Mucosa of stomach (tissue), 1 donor: ENCODE results near the gene RGS9.

ENCODE experiments used
- H3K27me3 ChIP-seq: one replicate; pipeline ENCODE4 v1.7.0; 2013; ENCODE audit warnings: mild to moderate bottlenecking, low read length; ENCODE audit not compliant: control insufficient read depth, insufficient read depth
- H3K36me3 ChIP-seq: one replicate; pipeline ENCODE4 v1.7.0; 2013; ENCODE audit warnings: low read length; ENCODE audit not compliant: control insufficient read depth, insufficient read depth
- H3K4me1 ChIP-seq: one replicate; pipeline ENCODE4 v1.7.0; 2013; ENCODE audit warnings: mild to moderate bottlenecking, low read length; ENCODE audit not compliant: control insufficient read depth, insufficient read depth
- H3K4me3 ChIP-seq: one replicate; pipeline ENCODE4 v1.7.0; 2013; ENCODE audit warnings: low read length
- H3K9ac ChIP-seq: one replicate; pipeline ENCODE4 v1.7.0; 2013; ENCODE audit warnings: mild to moderate bottlenecking, low read length, moderate library complexity
- H3K9me3 ChIP-seq: one replicate; pipeline ENCODE4 v1.7.0; 2013; ENCODE audit warnings: mild to moderate bottlenecking, low read length, moderate library complexity; ENCODE audit not compliant: control insufficient read depth
- donor health status: Pancreatic carcinoma.

The RGS9 gene

GRCh38 chr17:65117384-65118035 lies 19.7 kb upstream of the RGS9 start:
- Histone ChIP-seq H3K36me3 (no peaks in the 10 kb centered on the region), H3K9me3 (no peaks in the 10 kb centered on the region), H3K9ac (no peak overlapping the region), H3K4me3 (no peak overlapping the region), H3K27me3 (no peaks in the 10 kb centered on the region), H3K4me1 (peaks cover 4% of the 10 kb centered on the region)

- Histone ChIP-seq H3K36me3 (no peaks in the 10 kb centered on the region), H3K27me3 (no peaks in the 10 kb centered on the region), H3K9me3 (no peaks in the 10 kb centered on the region), H3K4me1 (peaks cover 22% of the 10 kb centered on the region), H3K9ac (no peak overlapping the region), H3K4me3 (no peak overlapping the region)
These were observed 15.8 kb upstream of the RGS9 start for GRCh38 chr17:65121368-65121767.

- H3K36me3 ChIP-seq: no peaks in the 10 kb centered on the region
- H3K9me3 ChIP-seq: no peaks in the 10 kb centered on the region
- peaks cover 22% of the 10 kb centered on the region for H3K4me1 ChIP-seq
- H3K9ac ChIP-seq: peak overlapping the region; percentile 83
- H3K4me3 ChIP-seq: no peak overlapping the region
- no peaks in the 10 kb centered on the region for H3K27me3 ChIP-seq
These were observed 15.0 kb upstream of the RGS9 start for GRCh38 chr17:65121916-65122806.

GRCh38 chr17:65122836-65123756 lies 14.1 kb upstream of the RGS9 start:
- peaks cover 22% of the 10 kb centered on the region for H3K4me1 ChIP-seq
- H3K9me3 ChIP-seq: no peaks in the 10 kb centered on the region
- H3K27me3 ChIP-seq: no peaks in the 10 kb centered on the region
- H3K4me3 ChIP-seq: peak overlapping the region; percentile 92
- peak overlapping the region; percentile 83 for H3K9ac ChIP-seq
- no peaks in the 10 kb centered on the region for H3K36me3 ChIP-seq

GRCh38 chr17:65123757-65124675 lies 13.2 kb upstream of the RGS9 start:
- Histone ChIP-seq H3K9me3 (no peaks in the 10 kb centered on the region), H3K27me3 (no peaks in the 10 kb centered on the region), H3K36me3 (no peaks in the 10 kb centered on the region), H3K9ac (peak overlapping the region; percentile 83), H3K4me1 (peaks cover 22% of the 10 kb centered on the region), H3K4me3 (peak overlapping the region; percentile 92)

- H3K36me3 ChIP-seq: no peaks in the 10 kb centered on the region
- no peaks in the 10 kb centered on the region for H3K27me3 ChIP-seq
- no peak overlapping the region for H3K4me3 ChIP-seq
- H3K9me3 ChIP-seq: no peaks in the 10 kb centered on the region
- no peaks in the 10 kb centered on the region for H3K4me1 ChIP-seq
- no peak overlapping the region for H3K9ac ChIP-seq
These were observed 6.3 kb upstream of the RGS9 start for GRCh38 chr17:65130832-65131231.

- Histone ChIP-seq H3K4me3 (no peak overlapping the region), H3K27me3 (no peaks in the 10 kb centered on the region), H3K9ac (no peak overlapping the region), H3K9me3 (no peaks in the 10 kb centered on the region), H3K4me1 (no peaks in the 10 kb centered on the region), H3K36me3 (no peaks in the 10 kb centered on the region)
These were observed 5.9 kb upstream of the RGS9 start for GRCh38 chr17:65131240-65131639.

GRCh38 chr17:65131946-65132345 lies 5.2 kb upstream of the RGS9 start:
- Histone ChIP-seq H3K36me3 (no peaks in the 10 kb centered on the region), H3K9me3 (no peaks in the 10 kb centered on the region), H3K4me3 (no peak overlapping the region), H3K27me3 (no peaks in the 10 kb centered on the region), H3K4me1 (peaks cover 3% of the 10 kb centered on the region), H3K9ac (no peak overlapping the region)

GRCh38 chr17:65134035-65134434 lies 3.1 kb upstream of the RGS9 start:
- H3K9me3 ChIP-seq: no peaks in the 10 kb centered on the region
- peaks cover 14% of the 10 kb centered on the region for H3K4me1 ChIP-seq
- H3K36me3 ChIP-seq: no peaks in the 10 kb centered on the region
- no peak overlapping the region for H3K9ac ChIP-seq
- H3K27me3 ChIP-seq: peaks cover 13% of the 10 kb centered on the region
- H3K4me3 ChIP-seq: no peak overlapping the region

- peaks cover 14% of the 10 kb centered on the region for H3K4me1 ChIP-seq
- H3K36me3 ChIP-seq: no peaks in the 10 kb centered on the region
These were observed 2.1 kb downstream of the RGS9 start for GRCh38 chr17:65139101-65139764.

GRCh38 chr17:65142247-65142646 lies 5.1 kb downstream of the RGS9 start:
- Histone ChIP-seq H3K27me3 (peaks cover 24% of the 10 kb centered on the region), H3K36me3 (no peaks in the 10 kb centered on the region), H3K9ac (no peak overlapping the region), H3K4me3 (no peak overlapping the region), H3K9me3 (no peaks in the 10 kb centered on the region), H3K4me1 (peaks cover 8% of the 10 kb centered on the region)

More at GRCh38 chr17:65139101-65139764, 2.1 kb downstream of the RGS9 start:
- H3K27me3 ChIP-seq: peaks cover 22% of the 10 kb centered on the region
- no peaks in the 10 kb centered on the region for H3K9me3 ChIP-seq
- H3K9ac ChIP-seq: no peak overlapping the region
- H3K4me3 ChIP-seq: no peak overlapping the region
